ENCODE results near the gene PRPF40B.
"Not testable (repeated sequence)": the region's sequence is repeated elsewhere in the genome, so short reads cannot be mapped to it uniquely, and the experiment has no call there.

The PRPF40B gene

DNA sequence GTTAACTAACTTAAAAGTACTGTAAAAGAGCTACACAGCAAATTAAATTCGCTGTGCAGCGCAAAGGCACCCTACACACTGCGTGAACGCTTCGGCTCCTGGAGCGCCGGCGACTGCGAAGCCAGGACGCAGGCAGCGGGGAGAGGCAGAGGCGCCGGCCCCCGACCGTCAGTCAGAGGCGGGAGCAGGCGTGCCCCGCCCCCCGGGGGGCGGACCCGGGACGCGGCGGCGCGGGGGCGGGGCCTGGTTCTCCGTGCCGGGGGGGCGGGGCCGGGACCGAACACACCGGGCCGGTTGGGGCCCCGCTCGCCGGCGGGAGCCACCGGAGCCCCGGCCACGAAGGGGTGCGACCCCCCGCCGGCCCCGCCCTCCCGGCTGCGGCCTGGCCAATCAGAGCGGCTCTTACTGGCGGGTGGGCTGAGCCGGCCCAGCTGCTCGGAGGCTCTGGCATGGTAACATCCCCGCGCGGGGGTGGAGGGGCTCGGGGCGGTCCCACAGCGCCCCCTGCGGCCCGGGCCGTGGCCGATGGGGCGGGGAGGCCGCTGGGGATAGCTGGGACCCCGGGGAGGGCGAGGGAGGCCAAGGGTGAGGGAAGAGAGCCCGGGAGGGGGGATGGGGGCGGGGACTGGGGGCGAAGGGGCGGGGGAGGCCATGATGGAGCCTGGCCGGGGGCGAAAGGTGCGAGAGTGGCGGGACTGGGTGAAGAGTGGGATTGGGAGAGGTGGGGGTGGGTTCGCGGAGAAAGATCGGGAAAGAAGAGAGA lies at the start of gene PRPF40B:
PRPF40B (plus strand) TSS at position 420 of the 763 bp plus-strand sequence; CDS start at position 450, 30 bp downstream.
- FAIRE-seq = no peak

DNA sequence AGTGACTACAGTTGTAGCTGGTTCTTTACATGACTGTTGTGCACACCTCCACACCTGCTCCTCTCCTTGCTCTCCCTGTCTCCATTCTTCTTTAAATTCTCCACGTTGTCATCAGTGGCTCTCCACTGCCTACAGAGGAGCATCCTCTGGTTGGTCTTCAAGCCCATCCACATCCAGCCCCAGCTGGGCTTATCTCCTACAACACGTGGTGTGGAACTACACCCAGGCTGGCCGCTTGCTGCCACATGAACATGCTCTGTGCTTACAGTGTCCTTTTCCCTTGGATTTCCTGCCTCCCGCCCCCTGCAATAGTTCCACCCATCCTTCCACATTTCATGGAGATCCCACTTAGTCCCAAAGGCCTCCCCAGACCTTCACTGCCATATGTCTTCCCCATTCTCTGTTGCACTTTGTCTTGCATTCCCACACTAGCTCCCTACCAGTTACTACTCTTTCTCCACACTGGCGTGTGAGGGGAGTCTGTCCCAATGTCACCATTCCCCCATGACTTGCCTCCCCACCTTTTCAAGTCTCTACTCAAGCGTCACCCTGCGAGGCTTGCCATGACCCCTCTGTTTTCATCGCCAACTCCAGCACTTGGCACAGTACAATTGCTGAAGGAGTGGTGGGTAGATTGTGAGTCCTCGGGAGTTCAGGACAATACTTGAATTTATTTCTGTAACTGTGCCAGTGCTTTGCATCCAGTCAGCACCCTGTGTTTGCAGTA lies 45.6 kb upstream of the PRPF40B start:
- no peak for FAIRE-seq

DNA sequence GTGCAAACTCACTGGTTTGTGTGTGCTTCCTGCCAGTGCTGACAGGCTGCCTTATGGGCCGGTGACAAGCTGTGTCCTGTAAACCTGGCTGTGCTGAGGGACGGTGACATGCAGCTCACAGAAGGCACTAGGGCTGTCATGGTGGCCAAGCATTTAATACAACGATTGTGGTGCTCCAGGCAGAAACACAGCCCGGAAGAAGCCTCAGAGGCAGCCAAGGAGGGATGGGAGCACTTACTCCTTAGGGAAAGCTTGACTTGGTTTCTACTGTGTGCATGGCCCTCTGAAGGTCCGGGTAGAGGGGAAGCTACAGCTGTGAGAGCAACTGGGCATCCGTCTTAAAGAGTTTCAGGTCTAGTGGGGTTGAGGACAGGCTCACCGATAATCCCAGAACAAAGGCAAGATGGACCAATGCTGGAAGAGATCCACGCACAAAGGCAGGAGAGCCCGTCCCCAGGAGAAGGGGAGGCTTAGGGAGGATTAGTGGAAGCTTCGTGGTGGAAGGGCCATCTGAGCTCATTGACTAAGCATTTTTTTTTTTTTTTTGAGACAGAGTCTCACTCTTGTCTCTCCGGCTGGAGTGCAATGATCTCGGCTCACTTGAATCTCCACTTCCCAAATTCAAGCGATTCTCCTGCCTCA lies 44.8 kb upstream of the PRPF40B start:
- FAIRE-seq = no peak

DNA sequence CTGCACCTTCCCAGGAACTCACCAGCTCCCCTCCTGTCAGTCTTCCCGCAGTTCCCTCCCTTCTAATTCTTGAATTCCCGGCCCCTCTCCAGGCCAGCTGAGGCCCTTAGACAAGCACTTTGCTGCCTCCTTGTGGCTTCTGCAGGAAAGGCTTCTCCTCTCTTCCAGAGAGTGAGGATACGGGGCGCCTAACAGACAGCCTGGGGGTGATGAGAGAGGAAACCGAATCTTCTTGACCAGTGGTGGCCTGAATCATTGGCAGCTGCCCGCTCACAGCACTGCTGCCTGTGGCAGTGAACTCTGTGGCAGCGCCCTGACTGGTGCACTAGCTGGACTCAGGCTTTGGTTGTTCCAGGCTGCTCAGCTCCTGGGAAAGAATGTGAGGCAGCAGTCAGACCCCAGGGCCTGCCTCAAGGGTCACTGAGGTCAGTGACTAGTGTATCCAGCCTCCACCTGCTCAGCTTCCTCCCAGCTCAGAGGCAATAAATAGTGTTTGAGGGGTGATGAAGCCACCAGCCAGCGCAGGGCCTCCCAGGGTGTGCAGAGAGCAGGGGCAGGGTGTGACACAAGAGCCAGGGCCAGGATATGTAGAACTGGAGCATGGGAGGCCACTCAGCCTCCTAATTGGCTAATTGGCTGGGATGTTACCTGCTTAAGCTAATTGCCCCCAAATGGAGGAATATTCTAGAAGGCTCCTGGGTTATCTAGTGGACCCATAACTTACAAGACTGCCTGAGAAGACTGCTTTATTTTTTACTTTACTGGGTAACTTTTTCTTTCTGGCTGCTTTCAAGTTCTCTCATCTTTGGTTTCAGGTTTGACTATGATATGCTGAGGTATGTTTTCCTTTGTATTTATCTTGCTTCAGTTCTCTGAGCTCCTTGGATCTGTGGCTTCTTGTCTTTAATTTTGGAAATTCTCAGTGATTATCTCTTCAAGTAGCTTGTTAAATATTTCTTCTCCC lies 42.5 kb upstream of the PRPF40B start:
- no peak for FAIRE-seq

DNA sequence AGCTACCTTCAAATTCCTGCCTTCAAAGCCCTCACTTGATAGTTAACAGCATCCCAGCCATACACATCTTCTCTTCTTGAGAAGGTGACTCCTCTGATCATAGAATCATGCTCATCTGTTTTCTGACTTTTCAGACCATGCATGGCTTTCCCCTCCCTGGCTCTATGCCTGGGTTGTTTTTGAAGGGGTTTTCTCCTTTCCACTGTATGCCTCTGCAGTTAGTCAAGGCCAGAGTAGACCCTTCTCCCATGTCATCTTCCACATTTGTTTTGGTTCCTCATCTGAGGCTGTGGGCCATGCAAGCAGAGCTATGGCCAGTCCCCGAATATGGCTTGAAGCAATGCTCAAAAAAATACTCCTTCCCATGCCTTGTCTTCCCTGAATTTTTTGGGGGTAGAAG lies 41.2 kb upstream of the PRPF40B start:
- FAIRE-seq = no peak

DNA sequence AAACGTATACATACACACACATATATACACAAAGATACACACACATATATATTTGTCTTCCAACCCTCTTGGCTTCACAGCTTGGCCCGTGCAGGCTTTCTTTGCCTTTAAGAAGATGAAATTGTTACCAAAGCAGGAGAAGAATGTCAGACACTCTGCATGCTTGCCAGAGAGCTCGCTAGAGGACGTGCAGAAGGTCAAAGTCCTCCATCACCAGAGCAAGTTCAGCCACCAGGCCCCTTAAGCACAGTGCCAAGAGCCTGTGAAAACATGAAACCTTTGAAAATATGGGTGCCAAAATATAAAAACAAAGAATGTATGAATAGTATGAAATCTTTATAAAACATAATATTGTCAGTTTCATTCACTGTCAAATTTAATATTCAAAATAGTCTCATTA lies 40.5 kb upstream of the PRPF40B start:
- no peak for FAIRE-seq

DNA sequence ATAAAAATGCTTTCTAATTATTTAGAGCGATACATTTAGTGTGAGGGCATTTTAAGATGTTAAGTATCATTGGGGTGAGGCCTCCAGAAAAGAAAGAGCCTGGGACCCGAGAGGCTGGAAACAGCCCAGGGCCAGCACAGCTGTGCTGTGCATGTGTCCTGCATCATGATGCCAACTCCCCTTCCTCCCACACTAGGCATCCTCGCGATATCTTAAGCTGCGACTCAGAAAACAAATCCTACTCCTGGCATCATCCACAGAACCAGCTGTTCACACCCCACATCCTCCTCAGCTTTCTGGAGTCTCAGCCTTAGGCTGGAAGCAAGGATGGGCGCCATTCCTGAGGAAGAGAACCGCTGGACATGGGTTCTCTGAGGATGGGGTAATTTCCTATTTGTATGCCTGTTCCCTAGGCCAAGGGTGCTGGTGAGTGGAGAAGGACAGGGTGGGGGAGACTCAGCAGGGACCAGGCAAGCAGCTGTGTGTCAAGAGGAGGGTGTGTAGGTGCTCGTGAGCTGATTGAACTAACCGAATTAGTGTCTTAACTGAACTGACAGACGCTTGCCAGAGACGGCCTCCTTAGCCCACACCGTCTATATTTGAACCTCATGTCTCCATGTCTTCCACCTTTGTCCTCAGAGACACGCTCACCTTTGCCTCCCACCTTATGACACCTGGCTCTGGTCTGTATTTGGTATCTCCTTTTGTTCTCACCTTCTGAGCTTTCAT lies 39.8 kb upstream of the PRPF40B start:
- FAIRE-seq = no peak

DNA sequence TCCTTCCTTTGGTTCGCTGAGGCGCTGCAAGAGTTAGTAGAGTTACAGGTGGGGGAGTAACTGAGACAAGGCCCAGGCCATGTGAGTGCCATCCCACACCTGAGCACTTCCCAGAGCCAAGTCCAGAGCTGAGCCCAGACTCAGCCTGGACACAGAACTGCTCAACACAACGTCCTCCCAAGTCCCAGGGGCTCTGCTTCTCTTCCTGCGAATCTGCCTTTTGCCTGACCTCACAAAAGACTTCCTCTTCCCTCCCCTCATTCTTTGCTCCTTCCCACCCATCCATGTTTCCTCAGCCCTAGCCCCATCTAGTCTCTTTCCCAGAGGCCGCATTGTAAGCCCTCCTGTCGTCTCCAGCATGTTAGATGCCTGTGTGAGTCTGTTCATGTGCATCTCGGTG lies 38.8 kb upstream of the PRPF40B start:
- no peak for FAIRE-seq

DNA sequence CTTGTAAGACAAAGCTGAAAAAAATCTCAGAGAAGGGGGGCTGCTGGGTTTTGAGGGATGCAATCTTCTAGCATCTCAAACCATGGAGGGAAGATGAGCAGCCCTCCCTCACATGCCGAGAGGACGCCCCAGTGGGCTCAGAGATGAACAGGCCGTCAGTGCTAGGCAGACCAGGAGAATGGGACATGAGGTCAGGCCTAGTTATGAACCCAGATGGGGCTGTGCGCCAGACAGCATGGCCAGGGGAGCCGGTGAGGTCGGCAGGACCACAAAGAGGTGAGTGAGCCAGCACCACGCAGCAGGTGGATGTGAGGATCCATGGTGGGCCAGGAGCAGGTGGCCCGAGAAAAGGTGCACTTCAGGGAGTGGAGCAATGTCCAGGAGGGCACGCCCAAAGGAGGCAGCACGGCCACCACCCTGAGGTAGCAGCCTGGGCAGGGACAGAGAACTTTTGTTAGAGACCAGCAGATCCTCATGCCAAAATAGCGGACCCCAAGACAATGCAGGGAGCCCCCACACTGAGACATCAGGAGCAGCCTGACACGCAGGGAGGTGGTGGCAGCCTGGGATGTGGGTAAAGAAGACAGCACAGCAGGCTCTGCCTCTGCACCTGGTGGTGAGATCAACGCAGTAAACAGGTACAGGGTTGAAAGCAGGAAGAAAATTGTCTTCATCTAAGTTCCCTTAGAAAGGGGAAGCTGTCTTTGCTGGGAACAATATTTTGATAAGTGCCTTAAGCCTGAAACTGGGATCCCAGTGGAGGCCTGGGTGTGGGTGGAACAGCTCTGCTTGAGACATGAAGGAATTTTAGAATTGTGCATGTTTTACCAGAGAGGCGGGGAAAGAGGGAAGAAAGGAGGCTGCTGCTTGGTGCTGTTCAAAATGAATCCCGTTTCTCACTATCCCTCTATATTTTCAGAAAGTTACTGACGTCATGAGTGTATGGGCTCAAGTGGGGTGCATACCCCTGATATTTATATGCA lies 37.6 kb upstream of the PRPF40B start:
- no peak for FAIRE-seq

DNA sequence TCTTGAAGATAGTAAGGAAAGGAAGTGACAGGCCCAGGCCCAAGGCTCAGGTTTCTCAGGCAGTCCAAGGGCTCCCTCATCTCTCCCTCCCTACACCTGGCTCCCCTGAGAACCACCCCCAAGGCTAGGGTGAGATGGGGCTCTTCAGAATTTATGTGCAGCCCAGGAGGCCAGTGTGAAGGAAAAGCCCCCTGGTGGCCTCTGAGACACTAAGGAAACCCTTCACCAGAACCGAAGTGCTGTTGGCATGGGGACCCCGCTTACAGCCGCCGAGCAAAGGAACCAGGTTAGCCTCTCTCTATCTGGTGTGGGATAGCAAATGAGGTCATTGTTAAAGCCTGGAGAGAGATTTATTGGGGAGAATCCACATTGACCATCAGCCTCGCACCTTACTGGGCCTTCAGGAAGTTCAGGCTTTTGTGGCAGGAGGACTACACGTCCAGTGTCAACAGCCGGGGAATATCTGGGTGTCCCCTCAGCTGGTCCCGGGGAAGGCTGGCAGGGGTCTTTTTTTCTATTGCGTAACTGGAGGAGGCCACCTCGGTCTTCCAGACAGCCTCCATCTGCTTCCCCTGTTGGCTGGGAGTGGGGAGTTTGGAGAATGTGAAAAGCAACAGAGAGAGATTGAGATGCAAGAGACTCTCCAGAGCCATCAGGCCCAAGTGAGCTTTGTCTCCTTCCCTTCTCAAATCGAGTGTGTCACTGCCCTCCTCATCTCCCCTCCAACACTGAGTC lies 36.0 kb upstream of the PRPF40B start:
- FAIRE-seq = no peak

DNA sequence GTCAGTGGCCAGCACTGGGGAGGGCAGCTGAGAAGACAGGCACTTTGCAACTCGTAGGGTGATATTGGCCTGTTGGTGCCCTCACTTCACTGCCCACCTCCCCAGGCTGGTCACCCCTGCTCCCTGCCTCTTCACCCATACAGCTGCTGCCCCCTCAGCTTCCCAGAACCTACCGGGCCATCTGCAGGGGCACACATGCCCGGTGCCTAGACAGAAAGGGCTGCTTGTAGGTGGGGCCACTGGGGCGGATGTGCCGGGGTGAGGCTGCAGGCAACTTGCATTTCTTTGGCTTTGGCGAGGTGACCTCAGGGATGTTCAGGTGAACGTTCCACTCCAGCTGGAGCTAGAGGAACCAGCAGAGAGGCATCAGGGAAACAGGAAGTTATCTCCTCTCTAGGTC lies 35.1 kb upstream of the PRPF40B start:
- FAIRE-seq = no peak

DNA sequence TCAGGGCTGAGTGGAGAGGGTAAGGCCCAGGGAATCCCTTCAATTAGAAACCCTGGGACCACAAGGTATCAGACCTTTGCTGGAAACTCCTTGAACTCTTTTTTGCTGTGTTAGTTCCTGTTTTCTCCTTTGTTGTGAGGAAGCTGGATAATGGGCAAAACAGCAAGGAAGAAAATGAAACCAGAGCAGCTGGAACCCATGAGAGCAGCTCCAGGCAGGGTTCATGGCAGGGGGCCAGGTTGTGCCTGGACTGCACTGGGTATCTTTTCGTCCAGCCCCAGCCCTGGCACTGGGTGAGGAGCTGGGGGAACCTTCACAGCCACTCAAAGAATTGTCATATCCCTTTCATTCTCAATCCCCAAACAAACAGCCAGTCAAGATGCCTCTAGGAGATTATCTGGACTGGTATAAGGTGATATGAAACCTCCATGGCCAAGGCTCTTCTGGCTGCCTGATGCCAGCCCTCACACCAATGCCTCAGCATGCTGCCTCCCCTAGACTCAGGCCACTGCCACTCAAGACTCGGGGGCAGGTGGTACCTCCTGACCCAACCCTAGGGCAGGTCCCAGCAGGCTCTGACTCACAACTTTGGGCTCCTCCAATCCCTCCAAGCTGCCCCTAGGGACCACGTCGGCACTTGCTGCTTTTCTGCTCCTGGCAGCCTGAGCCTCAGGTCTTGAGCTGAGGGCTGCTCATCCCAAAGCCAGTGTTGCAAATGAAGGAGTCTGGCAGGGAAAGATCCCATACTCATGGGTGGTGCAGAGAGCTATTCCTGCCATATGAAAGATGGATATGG lies 34.4 kb upstream of the PRPF40B start:
- no peak for FAIRE-seq

DNA sequence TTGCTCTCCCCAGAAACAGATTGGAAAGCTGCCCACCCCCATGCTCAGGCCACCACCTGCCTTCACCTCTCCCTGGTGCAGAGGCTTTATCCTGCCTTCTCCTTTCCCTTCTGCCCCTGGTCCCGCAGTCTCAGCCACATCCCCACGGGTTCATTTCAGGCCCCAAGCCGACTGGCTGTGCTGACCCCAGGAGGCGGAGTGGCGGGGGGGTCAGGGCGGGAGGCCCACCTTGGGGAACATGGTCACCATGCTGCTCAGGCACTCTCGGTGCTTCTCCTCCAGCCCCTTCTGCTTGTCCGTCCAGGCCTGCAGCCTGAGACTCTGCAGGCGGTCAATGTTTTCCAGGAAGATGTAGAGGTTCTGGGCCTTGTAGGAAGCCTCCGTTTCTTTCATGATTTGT lies 24.8 kb upstream of the PRPF40B start:
- FAIRE-seq = no peak

DNA sequence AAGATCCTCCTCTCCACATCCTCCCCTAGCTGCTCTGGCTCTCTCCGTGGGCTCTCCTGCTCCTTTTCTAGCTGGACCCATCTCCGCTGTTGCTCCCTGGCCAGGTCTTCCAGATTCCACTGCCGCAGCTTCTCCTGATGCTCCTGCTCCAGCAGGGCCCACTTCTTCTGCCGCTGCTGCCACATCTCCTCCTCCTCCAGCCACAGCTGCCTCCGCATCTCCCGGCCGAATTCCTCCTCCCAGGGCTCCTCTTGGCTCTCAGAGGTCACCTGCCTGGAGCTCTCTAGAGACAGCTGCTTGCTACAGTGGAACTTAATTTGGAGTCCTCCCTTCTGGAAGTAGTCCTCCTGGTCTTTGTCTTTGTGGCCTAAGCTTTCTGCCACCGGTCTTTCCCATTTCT lies 23.4 kb upstream of the PRPF40B start:
- FAIRE-seq = no peak

DNA sequence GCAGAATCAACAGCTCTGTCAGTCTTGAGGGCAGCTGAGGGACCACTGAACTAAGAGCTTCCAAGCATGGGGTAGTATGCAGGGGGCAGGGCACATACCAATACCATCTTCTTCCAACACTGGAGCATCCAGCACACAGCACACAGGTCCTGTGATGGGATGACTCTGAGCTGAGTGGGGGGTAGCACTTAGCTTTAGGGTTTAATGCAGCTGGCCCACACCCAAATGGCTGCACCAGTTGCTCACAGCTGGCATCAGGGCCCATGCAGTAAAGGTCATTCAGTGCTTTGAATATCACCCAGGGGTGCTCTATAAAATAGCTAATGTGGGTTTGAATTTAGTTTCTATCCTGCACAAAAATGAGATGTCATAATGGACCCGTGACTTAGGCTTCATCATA lies 19.6 kb upstream of the PRPF40B start:
- no peak for FAIRE-seq

DNA sequence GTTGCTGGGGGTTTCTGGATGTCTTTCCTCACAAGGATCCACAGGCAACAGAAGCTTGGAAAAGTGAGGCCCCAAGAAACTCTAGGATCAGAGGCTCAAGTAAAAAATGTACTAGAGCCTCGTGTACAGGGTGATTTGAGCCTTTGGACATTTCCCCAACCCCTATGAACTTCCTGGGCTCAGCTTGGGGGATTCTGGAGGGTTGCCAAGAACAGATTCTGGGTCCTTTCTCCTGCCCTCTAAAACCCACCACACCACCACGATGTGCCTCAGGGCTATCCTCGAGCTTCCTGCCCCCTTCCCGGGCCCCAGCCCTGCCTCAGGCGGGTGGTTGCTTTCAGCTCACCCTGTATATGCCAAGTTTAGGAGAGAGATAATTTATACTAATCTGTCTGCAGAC lies 18.5 kb upstream of the PRPF40B start:
- FAIRE-seq = no peak

DNA sequence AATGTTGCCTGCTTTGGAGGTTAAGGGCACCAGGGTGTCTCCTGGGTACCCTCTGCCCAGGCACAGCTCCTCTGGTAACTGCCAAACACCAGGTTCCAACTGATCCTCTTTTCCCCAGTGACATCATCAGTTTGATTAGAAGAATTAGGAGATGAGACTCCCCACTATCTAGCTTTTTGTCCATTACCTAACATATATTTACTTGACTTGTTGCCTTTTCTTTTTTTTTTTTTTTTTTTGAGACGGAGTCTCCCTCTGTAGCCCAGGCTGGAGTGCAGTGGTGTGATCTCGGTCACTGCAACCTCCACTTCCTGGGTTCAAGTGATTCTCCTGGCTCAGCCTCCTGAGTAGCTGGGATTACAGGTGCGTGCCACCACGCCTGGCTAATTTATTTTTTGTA lies 17.8 kb upstream of the PRPF40B start, which contains the start of gene FAM186B:
FAM186B (minus strand) TSS at position 101 of the 400 bp plus-strand sequence. CDS start 162 bp downstream, outside the sequence.
- FAIRE-seq = not testable (repeated sequence)

DNA sequence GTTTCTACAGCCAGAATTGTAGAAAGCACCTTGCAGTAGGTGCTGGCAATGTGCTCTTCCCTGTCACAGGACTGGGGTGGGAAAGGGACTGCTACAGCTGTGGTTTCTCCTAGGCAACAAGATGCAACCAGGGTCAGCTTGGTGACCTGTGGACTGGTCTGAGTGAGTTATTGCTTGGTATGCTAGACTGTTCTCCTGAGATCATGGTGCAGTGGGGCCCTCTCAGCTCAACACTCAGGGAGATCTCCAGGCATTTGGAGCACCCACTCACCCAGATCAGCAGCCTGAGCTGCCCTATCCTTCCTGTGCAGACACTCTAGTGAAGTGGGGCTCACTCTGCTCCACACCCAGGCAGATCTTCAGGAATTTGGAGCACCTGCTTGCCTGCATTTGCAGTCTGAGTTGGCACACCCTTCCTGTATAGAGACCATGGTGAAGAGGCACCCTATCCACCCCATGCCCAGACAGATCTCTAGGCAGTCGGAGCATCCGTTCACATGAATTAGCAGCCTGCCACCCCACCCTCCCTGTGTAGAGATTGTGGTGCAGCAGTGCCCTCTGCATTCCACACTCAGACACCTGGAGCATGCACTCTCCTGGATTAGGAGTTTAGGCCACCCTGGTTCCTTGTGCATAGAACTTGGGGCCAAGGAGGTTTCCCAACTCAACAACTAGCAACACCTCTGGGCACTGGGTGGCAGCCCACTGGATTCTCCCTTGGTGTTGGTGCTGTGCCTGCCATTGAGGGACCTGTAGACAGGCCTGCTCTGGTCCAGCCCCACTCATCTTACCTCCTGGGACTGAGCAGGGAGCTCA lies 14.1 kb upstream of the PRPF40B start:
- FAIRE-seq = no peak
